ENCODE data around the gene NCOA3.

DNA sequence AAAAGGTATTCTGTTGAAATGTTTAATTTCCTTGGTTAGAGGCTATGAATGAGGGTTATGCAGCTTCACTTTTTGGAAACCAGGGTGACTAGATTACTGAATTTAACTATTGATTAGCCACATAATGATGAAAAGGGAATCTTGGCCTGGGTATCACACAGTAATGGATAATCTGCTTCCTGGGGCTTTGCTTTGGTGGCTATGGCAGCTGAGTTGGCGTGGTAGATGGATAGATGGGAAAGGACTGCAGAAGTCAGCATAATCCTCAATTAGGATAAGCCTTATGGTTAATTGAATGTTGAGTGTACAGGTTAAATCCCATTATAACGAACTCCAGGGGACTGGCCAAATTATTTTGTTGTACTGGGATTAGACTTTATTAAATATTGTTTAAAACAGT, 5.2 kb downstream of the NCOA3 start:
- TF ChIP-seq, protein P1, sequence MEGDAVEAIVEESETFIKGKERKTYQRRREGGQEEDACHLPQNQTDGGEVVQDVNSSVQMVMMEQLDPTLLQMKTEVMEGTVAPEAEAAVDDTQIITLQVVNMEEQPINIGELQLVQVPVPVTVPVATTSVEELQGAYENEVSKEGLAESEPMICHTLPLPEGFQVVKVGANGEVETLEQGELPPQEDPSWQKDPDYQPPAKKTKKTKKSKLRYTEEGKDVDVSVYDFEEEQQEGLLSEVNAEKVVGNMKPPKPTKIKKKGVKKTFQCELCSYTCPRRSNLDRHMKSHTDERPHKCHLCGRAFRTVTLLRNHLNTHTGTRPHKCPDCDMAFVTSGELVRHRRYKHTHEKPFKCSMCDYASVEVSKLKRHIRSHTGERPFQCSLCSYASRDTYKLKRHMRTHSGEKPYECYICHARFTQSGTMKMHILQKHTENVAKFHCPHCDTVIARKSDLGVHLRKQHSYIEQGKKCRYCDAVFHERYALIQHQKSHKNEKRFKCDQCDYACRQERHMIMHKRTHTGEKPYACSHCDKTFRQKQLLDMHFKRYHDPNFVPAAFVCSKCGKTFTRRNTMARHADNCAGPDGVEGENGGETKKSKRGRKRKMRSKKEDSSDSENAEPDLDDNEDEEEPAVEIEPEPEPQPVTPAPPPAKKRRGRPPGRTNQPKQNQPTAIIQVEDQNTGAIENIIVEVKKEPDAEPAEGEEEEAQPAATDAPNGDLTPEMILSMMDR (conservative IDR thresholded peaks at IDR 0.05; ENCODE audit: low read depth, low read length): no peak
- TF ChIP-seq EZH2 (IDR thresholded peaks at IDR 0.05; ENCODE audit: low read length, unreplicated experiment): no peak
